Measurements from ENCODE around the gene PCDHGB3. TPM values are rescaled to one million over a fixed set of nuclear protein-coding genes. Genes with fewer than 3 reads are reported as not detected.
"Not testable (repeated sequence)": the region's sequence is repeated elsewhere in the genome, so short reads cannot be mapped to it uniquely, and the experiment has no call there.

The PCDHGB3 gene
- total RNA-seq, 1 experiment from 2014 or later, result 0.49 TPM

DNA sequence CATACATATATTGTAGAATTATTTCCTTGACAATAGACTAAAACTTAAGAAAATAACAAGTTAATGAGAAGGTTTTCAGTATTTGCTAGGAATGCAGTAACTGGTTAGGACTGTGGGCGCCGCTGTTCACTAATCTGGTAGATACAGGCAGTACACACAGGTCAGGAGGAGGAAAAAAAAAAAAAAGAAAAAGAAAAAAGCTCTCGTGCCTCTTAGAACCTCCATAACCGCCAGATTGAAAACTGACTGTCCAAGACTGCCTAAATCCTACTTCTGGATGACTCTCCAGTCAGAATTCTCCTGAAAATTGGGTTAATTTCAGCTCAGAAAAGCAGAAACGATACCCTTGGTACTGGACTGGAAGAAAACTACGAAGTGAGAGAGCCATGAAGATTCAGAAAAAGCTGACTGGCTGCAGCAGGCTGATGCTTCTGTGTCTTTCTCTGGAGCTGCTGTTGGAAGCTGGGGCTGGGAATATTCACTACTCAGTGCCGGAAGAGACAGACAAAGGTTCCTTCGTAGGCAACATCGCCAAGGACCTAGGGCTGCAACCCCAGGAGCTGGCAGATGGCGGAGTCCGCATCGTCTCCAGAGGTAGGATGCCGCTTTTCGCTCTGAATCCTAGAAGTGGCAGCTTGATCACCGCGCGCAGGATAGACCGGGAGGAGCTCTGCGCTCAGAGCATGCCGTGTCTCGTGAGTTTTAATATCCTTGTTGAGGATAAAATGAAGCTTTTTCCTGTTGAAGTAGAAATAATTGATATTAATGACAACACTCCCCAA is 39.6 kb upstream of the PCDHGB3 start, which contains the start of gene PCDHGA1:
PCDHGA1 (plus strand) TSS at position 216 of the 782 bp plus-strand sequence.
- no peak for DNase-seq (ENCODE audit: low read depth, low spot score)
- TF ChIP-seq, protein P1, sequence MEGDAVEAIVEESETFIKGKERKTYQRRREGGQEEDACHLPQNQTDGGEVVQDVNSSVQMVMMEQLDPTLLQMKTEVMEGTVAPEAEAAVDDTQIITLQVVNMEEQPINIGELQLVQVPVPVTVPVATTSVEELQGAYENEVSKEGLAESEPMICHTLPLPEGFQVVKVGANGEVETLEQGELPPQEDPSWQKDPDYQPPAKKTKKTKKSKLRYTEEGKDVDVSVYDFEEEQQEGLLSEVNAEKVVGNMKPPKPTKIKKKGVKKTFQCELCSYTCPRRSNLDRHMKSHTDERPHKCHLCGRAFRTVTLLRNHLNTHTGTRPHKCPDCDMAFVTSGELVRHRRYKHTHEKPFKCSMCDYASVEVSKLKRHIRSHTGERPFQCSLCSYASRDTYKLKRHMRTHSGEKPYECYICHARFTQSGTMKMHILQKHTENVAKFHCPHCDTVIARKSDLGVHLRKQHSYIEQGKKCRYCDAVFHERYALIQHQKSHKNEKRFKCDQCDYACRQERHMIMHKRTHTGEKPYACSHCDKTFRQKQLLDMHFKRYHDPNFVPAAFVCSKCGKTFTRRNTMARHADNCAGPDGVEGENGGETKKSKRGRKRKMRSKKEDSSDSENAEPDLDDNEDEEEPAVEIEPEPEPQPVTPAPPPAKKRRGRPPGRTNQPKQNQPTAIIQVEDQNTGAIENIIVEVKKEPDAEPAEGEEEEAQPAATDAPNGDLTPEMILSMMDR (IDR thresholded peaks at IDR 0.05), result peak; percentile 77
- TF ChIP-seq TCF7L2 (IDR thresholded peaks at IDR 0.05; ENCODE audit: low read depth, low read length), result no peak
- no peak for TF ChIP-seq SIN3A (IDR thresholded peaks at IDR 0.05; ENCODE audit: borderline replicate concordance, insufficient read depth, low read depth, low read length)
- TF ChIP-seq, protein P2, sequence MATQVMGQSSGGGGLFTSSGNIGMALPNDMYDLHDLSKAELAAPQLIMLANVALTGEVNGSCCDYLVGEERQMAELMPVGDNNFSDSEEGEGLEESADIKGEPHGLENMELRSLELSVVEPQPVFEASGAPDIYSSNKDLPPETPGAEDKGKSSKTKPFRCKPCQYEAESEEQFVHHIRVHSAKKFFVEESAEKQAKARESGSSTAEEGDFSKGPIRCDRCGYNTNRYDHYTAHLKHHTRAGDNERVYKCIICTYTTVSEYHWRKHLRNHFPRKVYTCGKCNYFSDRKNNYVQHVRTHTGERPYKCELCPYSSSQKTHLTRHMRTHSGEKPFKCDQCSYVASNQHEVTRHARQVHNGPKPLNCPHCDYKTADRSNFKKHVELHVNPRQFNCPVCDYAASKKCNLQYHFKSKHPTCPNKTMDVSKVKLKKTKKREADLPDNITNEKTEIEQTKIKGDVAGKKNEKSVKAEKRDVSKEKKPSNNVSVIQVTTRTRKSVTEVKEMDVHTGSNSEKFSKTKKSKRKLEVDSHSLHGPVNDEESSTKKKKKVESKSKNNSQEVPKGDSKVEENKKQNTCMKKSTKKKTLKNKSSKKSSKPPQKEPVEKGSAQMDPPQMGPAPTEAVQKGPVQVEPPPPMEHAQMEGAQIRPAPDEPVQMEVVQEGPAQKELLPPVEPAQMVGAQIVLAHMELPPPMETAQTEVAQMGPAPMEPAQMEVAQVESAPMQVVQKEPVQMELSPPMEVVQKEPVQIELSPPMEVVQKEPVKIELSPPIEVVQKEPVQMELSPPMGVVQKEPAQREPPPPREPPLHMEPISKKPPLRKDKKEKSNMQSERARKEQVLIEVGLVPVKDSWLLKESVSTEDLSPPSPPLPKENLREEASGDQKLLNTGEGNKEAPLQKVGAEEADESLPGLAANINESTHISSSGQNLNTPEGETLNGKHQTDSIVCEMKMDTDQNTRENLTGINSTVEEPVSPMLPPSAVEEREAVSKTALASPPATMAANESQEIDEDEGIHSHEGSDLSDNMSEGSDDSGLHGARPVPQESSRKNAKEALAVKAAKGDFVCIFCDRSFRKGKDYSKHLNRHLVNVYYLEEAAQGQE (IDR thresholded peaks at IDR 0.05; ENCODE audit: insufficient read depth in 1 of 2, low read depth in 2 of 2, low read length in 1 of 2), result no peak

DNA sequence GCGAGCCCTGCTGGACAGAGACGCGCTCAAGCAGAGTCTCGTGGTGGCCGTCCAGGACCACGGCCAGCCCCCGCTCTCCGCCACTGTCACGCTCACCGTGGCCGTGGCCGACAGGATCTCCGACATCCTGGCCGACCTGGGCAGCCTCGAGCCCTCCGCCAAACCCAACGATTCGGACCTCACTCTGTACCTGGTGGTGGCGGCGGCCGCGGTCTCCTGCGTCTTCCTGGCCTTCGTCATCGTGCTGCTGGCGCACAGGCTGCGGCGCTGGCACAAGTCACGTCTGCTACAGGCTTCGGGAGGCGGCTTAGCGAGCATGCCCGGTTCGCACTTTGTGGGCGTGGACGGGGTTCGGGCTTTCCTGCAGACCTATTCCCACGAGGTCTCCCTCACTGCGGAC is 37.5 kb upstream of the PCDHGB3 start:
- H3K4me3 ChIP-seq (ENCODE audit: low read depth in 2 of 2, low read length in 2 of 2); BruUV-seq (replicated peaks); POLR2A ChIA-PET; ATAC-seq; DNase-seq (ENCODE audit: low read depth, low spot score); H3K4me1 ChIP-seq (ENCODE audit: control insufficient read depth, insufficient read depth, low read length); H3K36me3 ChIP-seq (ENCODE audit: control insufficient read depth, insufficient read depth, low read length); H3K27ac ChIP-seq (ENCODE audit: low read length); intact Hi-C loops (cut with micrococcal nuclease; ENCODE audit: unreplicated experiment); H3K27me3 ChIP-seq (ENCODE audit: control insufficient read depth, insufficient read depth, low read length): not testable (repeated sequence)
- in situ Hi-C loops (cut with HindIII; ENCODE audit: low pct_unique_long_range_greater_than_20kb, low sequenced_read_pairs), result loop anchor here (25.0 kb wide), 1 partner anchor 145 kb away; the partner anchor contains the start of genes PCDHB10, PCDHB11, PCDHB16 and PCDHB8
- CTCF ChIA-PET, result interaction anchor here (0.6 kb wide), 2 partner anchors 180 to 256 kb away, joined by 3 to 4 read pairs; no protein-coding TSS in a partner anchor
- peaks cover 12% of the 10 kb centered on the region; the same call in 1 of the 2 replicates for H3K9me3 ChIP-seq (ENCODE audit: control insufficient read depth, insufficient read depth, low read depth, low read length)

More for the DNA sequence above, 39.6 kb upstream of the PCDHGB3 start, which contains the start of gene PCDHGA1:
- Histone ChIP-seq H3K27ac (ENCODE audit: low read length) (peak within 1 kb of the TSS; percentile 78), H3K9me3 (ENCODE audit: control insufficient read depth, insufficient read depth, low read depth, low read length) (peaks cover 6% of the 10 kb centered on the region; the same call in 1 of the 2 replicates), H3K4me3 (ENCODE audit: low read depth in 2 of 2, low read length in 2 of 2) (peak within 1 kb of the TSS; percentile 39 to 70), H3K4me1 (ENCODE audit: control insufficient read depth, insufficient read depth, low read length) (no peaks in the 10 kb centered on the region), H3K36me3 (ENCODE audit: control insufficient read depth, insufficient read depth, low read length) (no peaks in the 10 kb centered on the region), H3K27me3 (ENCODE audit: control insufficient read depth, insufficient read depth, low read length) (no peaks in the 10 kb centered on the region)
- ATAC-seq, result peak; percentile 39; the same call in 1 of the 2 replicates
- in situ Hi-C loops (cut with HindIII; ENCODE audit: low pct_unique_long_range_greater_than_20kb, low sequenced_read_pairs) (loop anchor here (25.0 kb wide), 1 partner anchor 143 kb away; the partner anchor contains the start of genes PCDHB10, PCDHB11, PCDHB16 and PCDHB8), intact Hi-C loops (cut with micrococcal nuclease; ENCODE audit: unreplicated experiment) (no loop called here)
- no TSS peak for BruUV-seq (replicated peaks)
- ChIA-PET CTCF (interaction anchor here (0.6 to 2.0 kb wide), 10 partner anchors 9 to 406 kb away, joined by 3 to 13 read pairs (median 6); partner anchors contain the start of genes PCDHB14, PCDHGA10, PCDHGA2 and PCDHGB7), POLR2A (interaction anchor here (0.7 to 1.2 kb wide), 2 partner anchors 10 to 13 kb away, joined by 4 to 9 read pairs; partner anchors contain the start of genes PCDHGA3 and TAF7)
